22Rv1 (cell line): ENCODE measurements around the gene SIGLEC1.

Source experiments
- H3K27ac ChIP-seq: fragments of 450-650 bp; 2 replicates; pipeline ENCODE4 v1.5.1; 2017
- CTCF ChIP-seq: fragments of 450-650 bp; IDR thresholded peaks from 2 replicates; pipeline ENCODE4 v1.5.1; 2017; ENCODE audit warnings: mild to moderate bottlenecking
- ZFX ChIP-seq: fragments of 450-650 bp; IDR thresholded peaks from 2 replicates; pipeline ENCODE4 v1.6.1; 2017; ENCODE audit warnings: antibody characterized with exemption, borderline replicate concordance

SIGLEC1 gene

GRCh38 chr20:3705491-3705969 is 6.9 kb downstream of the SIGLEC1 start:
- TF ChIP-seq ZFX, result no peak
- no peak for TF ChIP-seq CTCF

DNA sequence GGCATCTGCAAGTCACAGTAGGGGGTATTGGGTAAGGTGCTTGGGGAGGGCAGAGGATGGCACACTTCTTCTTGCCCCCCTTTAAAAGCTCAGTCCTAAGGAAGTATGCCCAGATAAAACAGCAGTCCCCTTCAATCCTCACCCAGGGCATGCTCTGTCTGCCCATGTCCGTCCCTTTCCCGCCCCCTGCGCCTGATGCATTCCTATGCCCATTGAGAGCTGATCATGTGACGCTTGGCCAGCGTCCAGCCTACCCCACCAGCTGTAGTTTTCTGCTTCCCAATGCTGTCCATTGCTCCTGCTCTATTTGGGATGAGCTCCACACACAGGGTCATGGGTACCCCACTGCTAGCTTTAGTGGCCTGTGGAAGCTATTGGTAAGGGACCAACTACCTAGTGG is 8.3 kb downstream of the SIGLEC1 start:
- no peak for TF ChIP-seq CTCF
- no peak for TF ChIP-seq ZFX

More at GRCh38 chr20:3705491-3705969, 6.9 kb downstream of the SIGLEC1 start:
- H3K27ac ChIP-seq, result no peak overlapping the region

GRCh38 chr20:3702611-3703391 is 9.6 kb downstream of the SIGLEC1 start:
- H3K27ac ChIP-seq, result no peak overlapping the region
- TF ChIP-seq ZFX (no peak), CTCF (no peak)

More for the DNA sequence above, 8.3 kb downstream of the SIGLEC1 start:
- no peak overlapping the region for H3K27ac ChIP-seq

DNA sequence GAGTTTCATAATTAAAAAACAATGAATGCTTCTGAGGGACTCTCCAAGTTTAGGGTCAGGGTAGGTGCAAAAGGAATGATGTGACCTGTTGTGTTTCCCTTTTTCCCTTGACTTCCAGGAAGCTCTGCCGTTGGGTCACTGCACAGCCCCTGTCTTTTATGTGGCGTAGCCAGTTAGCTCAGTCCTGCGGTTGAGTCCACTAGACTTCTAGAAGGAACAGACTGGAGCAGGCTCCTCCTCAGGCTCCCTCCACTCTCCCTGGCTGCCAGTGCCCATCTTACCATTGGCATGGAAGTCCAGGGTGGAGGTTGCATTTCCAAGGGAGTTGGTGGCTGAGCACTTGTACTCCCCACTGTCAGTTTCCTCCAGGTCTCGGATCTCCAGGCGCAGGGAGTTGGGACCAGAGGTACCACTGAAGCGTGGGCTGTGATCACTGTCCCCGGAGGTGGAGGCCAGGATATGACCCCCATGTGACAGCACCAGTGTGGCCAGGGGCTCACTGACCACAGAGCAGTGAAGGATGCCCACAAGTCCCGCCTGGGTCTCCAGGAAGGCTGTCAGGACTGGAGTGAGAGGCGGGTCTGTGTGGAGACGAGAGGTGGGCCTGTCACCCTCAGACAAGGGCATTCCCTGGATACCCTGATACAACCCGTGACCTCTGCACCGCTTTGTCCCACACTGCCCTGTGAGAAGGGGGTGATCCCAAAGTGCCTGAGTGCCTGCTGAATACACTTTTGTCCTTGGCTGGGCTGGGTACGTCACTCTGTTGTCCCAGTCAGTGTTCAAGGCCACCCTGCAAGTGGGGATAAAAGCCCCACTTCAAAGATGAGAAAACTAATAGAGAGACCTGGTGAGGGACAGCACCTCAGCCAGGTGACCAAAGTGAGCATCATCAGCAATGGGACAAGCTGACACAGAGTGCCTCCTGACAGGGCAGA is 11.1 kb downstream of the SIGLEC1 start:
- TF ChIP-seq CTCF (no peak), ZFX (no peak)
- H3K27ac ChIP-seq, result no peak overlapping the region

DNA sequence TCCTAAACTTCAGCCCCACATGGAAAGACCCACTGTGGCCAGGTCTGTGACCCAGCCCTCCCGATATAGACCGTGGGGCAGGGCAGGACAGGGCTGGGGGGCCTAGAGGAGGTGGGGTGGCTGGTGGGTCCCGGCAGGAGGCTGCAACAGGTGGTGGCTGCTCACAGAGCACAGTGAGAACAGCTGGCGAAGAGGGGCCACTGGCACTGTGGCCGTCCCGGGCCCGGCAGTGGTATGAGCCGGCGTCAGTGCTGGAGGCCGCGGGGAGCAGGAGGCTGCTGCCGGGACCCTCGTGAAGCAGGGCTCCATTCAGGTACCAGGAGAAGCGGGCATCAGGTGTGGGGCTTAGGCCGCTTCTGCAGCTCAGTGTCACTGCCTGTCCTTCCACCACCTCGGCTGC is 13.4 kb downstream of the SIGLEC1 start:
- no peak overlapping the region for H3K27ac ChIP-seq
- TF ChIP-seq CTCF (no peak), ZFX (no peak)

- H3K27ac ChIP-seq, result no peak overlapping the region
- TF ChIP-seq ZFX, result no peak
- no peak for TF ChIP-seq CTCF
These were observed 13.8 kb downstream of the SIGLEC1 start for GRCh38 chr20:3698591-3699001.
